ENCODE measurements around the gene SGCD. TPM values are rescaled to one million over a fixed set of nuclear protein-coding genes. Genes with fewer than 3 reads are reported as not detected.

Gene SGCD
- total RNA-seq, 2 experiments from 2014 or later: not detected

DNA sequence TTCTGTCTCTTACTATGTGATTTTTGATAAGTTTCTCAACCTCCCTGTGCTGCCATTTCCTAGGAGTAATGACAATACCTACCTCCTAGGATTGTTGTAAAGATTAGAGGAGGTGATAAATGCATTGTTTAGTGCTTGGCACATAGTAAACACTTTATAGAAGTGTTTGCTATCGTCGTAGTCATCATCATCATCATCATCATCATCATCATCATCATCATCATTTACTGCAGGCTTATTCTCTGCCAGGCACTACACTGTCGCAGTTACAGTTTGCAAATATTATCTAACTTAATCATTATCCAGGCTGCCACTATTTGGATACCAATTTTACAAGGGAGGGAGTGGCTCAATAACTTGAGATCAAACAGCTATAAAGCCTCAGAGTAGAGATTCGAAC is 24.5 kb downstream of the SGCD start:
- H3K27me3 Mint-ChIP-seq: peaks cover 13% of the 10 kb centered on the region
- H3K4me1 ChIP-seq (ENCODE audit: insufficient read depth, low read length): no peaks in the 10 kb centered on the region
- H3K27me3 ChIP-seq (ENCODE audit: control insufficient read depth in 1 of 2, insufficient read depth in 2 of 2, low read length in 2 of 2): no peaks in the 10 kb centered on the region
- ChIA-PET POLR2A (no interaction called here), CTCF (no interaction called here)
- TF ChIP-seq, protein P1, sequence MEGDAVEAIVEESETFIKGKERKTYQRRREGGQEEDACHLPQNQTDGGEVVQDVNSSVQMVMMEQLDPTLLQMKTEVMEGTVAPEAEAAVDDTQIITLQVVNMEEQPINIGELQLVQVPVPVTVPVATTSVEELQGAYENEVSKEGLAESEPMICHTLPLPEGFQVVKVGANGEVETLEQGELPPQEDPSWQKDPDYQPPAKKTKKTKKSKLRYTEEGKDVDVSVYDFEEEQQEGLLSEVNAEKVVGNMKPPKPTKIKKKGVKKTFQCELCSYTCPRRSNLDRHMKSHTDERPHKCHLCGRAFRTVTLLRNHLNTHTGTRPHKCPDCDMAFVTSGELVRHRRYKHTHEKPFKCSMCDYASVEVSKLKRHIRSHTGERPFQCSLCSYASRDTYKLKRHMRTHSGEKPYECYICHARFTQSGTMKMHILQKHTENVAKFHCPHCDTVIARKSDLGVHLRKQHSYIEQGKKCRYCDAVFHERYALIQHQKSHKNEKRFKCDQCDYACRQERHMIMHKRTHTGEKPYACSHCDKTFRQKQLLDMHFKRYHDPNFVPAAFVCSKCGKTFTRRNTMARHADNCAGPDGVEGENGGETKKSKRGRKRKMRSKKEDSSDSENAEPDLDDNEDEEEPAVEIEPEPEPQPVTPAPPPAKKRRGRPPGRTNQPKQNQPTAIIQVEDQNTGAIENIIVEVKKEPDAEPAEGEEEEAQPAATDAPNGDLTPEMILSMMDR (IDR thresholded peaks at IDR 0.05): no peak
- H3K4me3 Mint-ChIP-seq: no peak overlapping the region
- no peaks in the 10 kb centered on the region for H3K9me3 Mint-ChIP-seq
- H3K4me3 ChIP-seq (ENCODE audit: low read length): no peak overlapping the region
- ATAC-seq (ENCODE audit: poor library complexity) (no peak), DNase-seq (no peak)
- no peak overlapping the region for H3K27ac ChIP-seq (ENCODE audit: low read depth in 1 of 2, low read length in 2 of 2)
- H3K27ac Mint-ChIP-seq: no peak overlapping the region
- intact Hi-C loops (cut with DNase I, micrococcal nuclease): no loop called here
- no peaks in the 10 kb centered on the region for H3K4me1 Mint-ChIP-seq (ENCODE audit: low read depth)
- no peaks in the 10 kb centered on the region for H3K36me3 Mint-ChIP-seq (ENCODE audit: low read depth)
- H3K36me3 ChIP-seq (ENCODE audit: insufficient read depth, low read length): no peaks in the 10 kb centered on the region
- no peaks in the 10 kb centered on the region for H3K9me3 ChIP-seq (ENCODE audit: control insufficient read depth in 1 of 2, insufficient read depth in 1 of 2, low read length in 2 of 2)

DNA sequence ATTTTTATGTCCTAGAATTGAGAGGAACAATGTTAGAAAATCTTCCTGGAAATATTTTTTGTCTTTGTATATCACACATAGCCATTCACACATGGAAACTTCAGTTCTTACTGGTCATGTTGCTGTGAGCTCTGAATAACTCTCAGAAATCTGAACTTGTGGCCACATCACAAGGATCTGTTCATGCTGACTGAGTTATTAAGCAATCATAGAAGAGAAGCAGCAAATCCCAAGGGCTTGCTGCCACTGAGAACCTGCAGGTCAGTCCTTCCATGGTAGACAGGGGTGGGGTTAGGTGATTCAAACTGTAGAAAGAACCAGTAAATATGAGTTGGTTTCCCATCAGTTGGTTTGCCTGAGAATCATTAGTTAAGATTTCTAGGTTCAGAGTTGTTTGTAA is 27.6 kb downstream of the SGCD start:
- DNase-seq (no peak), ATAC-seq (ENCODE audit: poor library complexity) (no peak)
- H3K27me3 Mint-ChIP-seq: no peaks in the 10 kb centered on the region
- Histone ChIP-seq H3K9me3 (ENCODE audit: control insufficient read depth in 1 of 2, insufficient read depth in 1 of 2, low read length in 2 of 2) (no peaks in the 10 kb centered on the region), H3K4me3 (ENCODE audit: low read length) (no peak overlapping the region), H3K36me3 (ENCODE audit: insufficient read depth, low read length) (no peaks in the 10 kb centered on the region), H3K4me1 (ENCODE audit: insufficient read depth, low read length) (no peaks in the 10 kb centered on the region), H3K27ac (ENCODE audit: low read depth in 1 of 2, low read length in 2 of 2) (no peak overlapping the region), H3K27me3 (ENCODE audit: control insufficient read depth in 1 of 2, insufficient read depth in 2 of 2, low read length in 2 of 2) (no peaks in the 10 kb centered on the region)
- no peak overlapping the region for H3K27ac Mint-ChIP-seq
- POLR2A ChIA-PET: no interaction called here
- TF ChIP-seq, protein P1 (IDR thresholded peaks at IDR 0.05): no peak
- H3K9me3 Mint-ChIP-seq: no peaks in the 10 kb centered on the region
- H3K4me3 Mint-ChIP-seq: no peak overlapping the region
- H3K4me1 Mint-ChIP-seq (ENCODE audit: low read depth): no peaks in the 10 kb centered on the region
- CTCF ChIA-PET: interaction anchor here (0.8 kb wide), 1 partner anchor 9 kb away, joined by 3 read pairs; no protein-coding TSS in a partner anchor
- H3K36me3 Mint-ChIP-seq (ENCODE audit: low read depth): no peaks in the 10 kb centered on the region
- intact Hi-C loops (cut with DNase I, micrococcal nuclease): no loop called here

DNA sequence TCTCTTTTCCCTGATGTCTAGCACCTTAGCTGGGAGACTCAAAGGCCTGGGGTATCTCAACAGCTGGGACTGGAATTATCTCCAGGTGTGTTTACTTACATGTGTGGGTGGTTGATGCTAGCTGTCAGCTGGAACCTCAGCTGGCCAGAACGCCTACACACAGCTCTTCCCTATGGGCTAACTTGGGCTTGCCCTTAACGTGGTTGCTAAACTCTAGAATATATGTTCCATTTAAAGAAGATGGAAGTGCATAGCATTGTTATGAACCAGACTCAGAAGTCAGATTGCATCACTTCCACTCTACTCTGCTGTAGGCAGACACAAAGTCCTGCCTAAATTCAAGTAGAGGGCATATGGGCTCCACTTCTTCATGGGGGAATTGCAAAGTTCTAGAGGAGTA is 29.3 kb downstream of the SGCD start:
- H3K4me1 ChIP-seq (ENCODE audit: insufficient read depth, low read length): no peaks in the 10 kb centered on the region
- H3K4me3 ChIP-seq (ENCODE audit: low read length): no peak overlapping the region
- Mint-ChIP-seq H3K27ac (no peak overlapping the region), H3K4me3 (no peak overlapping the region), H3K36me3 (ENCODE audit: low read depth) (no peaks in the 10 kb centered on the region), H3K4me1 (ENCODE audit: low read depth) (no peaks in the 10 kb centered on the region), H3K9me3 (no peaks in the 10 kb centered on the region), H3K27me3 (no peaks in the 10 kb centered on the region)
- TF ChIP-seq, protein P1 (IDR thresholded peaks at IDR 0.05): no peak
- intact Hi-C loops (cut with DNase I, micrococcal nuclease): no loop called here
- no peak for ATAC-seq (ENCODE audit: poor library complexity)
- POLR2A ChIA-PET: no interaction called here
- H3K36me3 ChIP-seq (ENCODE audit: insufficient read depth, low read length): no peaks in the 10 kb centered on the region
- no peaks in the 10 kb centered on the region for H3K27me3 ChIP-seq (ENCODE audit: control insufficient read depth in 1 of 2, insufficient read depth in 2 of 2, low read length in 2 of 2)
- CTCF ChIA-PET: no interaction called here
- no peaks in the 10 kb centered on the region for H3K9me3 ChIP-seq (ENCODE audit: control insufficient read depth in 1 of 2, insufficient read depth in 1 of 2, low read length in 2 of 2)
- DNase-seq: no peak
- H3K27ac ChIP-seq (ENCODE audit: low read depth in 1 of 2, low read length in 2 of 2): no peak overlapping the region

All from CD4-positive, alpha-beta T cell (primary cell).